Mammary epithelial cell (primary cell): ENCODE measurements around the gene SH2D3A.

ENCODE experiments used
- EZH2 ChIP-seq: IDR thresholded peaks from 2 replicates; pipeline ENCODE4 v1.6.1; 2012; ENCODE audit warnings: low read length, inconsistent platforms, borderline replicate concordance
- TF ChIP-seq, protein P1 (sequence below), 2 donors: IDR thresholded peaks in 1 of 2; conservative IDR thresholded peaks in 1 of 2; 2 replicates each; pipeline ENCODE4 v1.5.1; 2011 to 2012; ENCODE audit warnings: inconsistent platforms in 2 of 2, low read length in 2 of 2, mild to moderate bottlenecking in 2 of 2, control low read depth in 1 of 2, low read depth in 1 of 2; ENCODE audit not compliant: insufficient read depth in 1 of 2; ENCODE audit errors: extremely low read depth in 1 of 2

DNA sequence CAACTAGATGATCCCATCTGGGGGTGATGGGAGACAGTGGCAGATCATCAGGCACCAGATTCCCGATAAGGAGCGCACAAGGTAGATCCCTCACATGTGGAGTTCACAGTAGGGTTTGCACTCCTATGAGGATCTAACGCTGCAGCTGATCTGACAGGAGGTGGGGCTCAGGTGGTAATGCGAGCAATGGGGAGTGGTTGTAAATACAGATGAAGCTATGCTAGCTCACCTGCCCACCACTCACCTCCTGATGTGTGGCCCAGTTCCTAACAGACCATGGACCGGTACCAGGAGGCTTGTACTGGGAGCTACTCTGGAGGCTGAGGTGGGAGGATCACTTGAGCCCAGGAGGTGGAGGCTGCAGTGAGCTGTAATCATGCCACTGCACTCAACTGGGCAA lies 40.1 kb upstream of the SH2D3A start:
- TF ChIP-seq, protein P1, sequence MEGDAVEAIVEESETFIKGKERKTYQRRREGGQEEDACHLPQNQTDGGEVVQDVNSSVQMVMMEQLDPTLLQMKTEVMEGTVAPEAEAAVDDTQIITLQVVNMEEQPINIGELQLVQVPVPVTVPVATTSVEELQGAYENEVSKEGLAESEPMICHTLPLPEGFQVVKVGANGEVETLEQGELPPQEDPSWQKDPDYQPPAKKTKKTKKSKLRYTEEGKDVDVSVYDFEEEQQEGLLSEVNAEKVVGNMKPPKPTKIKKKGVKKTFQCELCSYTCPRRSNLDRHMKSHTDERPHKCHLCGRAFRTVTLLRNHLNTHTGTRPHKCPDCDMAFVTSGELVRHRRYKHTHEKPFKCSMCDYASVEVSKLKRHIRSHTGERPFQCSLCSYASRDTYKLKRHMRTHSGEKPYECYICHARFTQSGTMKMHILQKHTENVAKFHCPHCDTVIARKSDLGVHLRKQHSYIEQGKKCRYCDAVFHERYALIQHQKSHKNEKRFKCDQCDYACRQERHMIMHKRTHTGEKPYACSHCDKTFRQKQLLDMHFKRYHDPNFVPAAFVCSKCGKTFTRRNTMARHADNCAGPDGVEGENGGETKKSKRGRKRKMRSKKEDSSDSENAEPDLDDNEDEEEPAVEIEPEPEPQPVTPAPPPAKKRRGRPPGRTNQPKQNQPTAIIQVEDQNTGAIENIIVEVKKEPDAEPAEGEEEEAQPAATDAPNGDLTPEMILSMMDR (conservative IDR thresholded peaks at IDR 0.05 in 1 of 2, IDR thresholded peaks at IDR 0.05 in 1 of 2; ENCODE audit: extremely low read depth in 1 of 2, insufficient read depth in 1 of 2, low read depth in 1 of 2, low read length in 2 of 2): no peak
- TF ChIP-seq EZH2: no peak
